Fibroblast of lung (primary cell): ENCODE measurements around the gene FREM1. TPM values are rescaled to one million over a fixed set of nuclear protein-coding genes. Genes with fewer than 3 reads are reported as not detected.

Experiments
- DNase-seq, 2 donors: peaks; one replicate each; pipeline versions ENCODE4 v3.0.0 to v3.0.0-alpha.2; 2010; ENCODE audit warnings: low read depth in 2 of 2
- H2AFZ ChIP-seq: 2 replicates; pipeline ENCODE4 v1.5.1; 2012; ENCODE audit warnings: low read length, control low read depth, inconsistent platforms
- H3K27ac ChIP-seq: 2 replicates; pipeline ENCODE4 v1.5.1; 2011; ENCODE audit warnings: low read length, control low read depth; ENCODE audit not compliant: insufficient read depth
- H3K27me3 ChIP-seq: 2 replicates; pipeline ENCODE4 v1.5.1; 2011; ENCODE audit warnings: mild to moderate bottlenecking, low read length; ENCODE audit not compliant: control insufficient read depth, insufficient read depth
- H3K36me3 ChIP-seq: 2 replicates; pipeline ENCODE4 v1.5.1; 2011; ENCODE audit warnings: low read length; ENCODE audit not compliant: control insufficient read depth, insufficient read depth
- H3K4me1 ChIP-seq: 2 replicates; pipeline ENCODE4 v1.5.1; 2011; ENCODE audit warnings: low read length; ENCODE audit not compliant: control insufficient read depth, insufficient read depth; ENCODE audit errors: extremely low read depth
- H3K4me2 ChIP-seq: 2 replicates; pipeline ENCODE4 v1.5.1; 2011; ENCODE audit warnings: low read length, control low read depth; ENCODE audit not compliant: insufficient read depth; ENCODE audit errors: extremely low read depth
- H3K4me3 ChIP-seq, 4 experiments: fragments of 200-600 bp in 1 of 4; sonication (generic) in 1 of 4; replicated peaks in 1 of 4; 2 replicates each; pipeline ENCODE4 v1.5.1; 2011 to 2016; ENCODE audit warnings: low read length in 4 of 4, low read depth in 3 of 4, mild to moderate bottlenecking in 3 of 4, control low read depth in 2 of 4, inconsistent platforms in 1 of 4, mixed read lengths in 1 of 4; ENCODE audit not compliant: insufficient read depth in 1 of 4; ENCODE audit errors: control extremely low read depth in 1 of 4
- H3K79me2 ChIP-seq: 2 replicates; pipeline ENCODE4 v1.5.1; 2012; ENCODE audit warnings: mild to moderate bottlenecking, low read length, inconsistent platforms; ENCODE audit not compliant: control insufficient read depth, insufficient read depth
- H3K9ac ChIP-seq: 2 replicates; pipeline ENCODE4 v1.5.1; 2011; ENCODE audit warnings: mild to moderate bottlenecking, low read length, control low read depth; ENCODE audit not compliant: insufficient read depth
- H3K9me3 ChIP-seq: 2 replicates; pipeline ENCODE4 v1.5.1; 2012; ENCODE audit warnings: low read depth, low read length; ENCODE audit not compliant: control insufficient read depth, insufficient read depth
- H4K20me1 ChIP-seq: 2 replicates; pipeline ENCODE4 v1.5.1; 2011; ENCODE audit warnings: low read length; ENCODE audit not compliant: control insufficient read depth, insufficient read depth; ENCODE audit errors: extremely low read depth
- EZH2 ChIP-seq: IDR thresholded peaks from 2 replicates; pipeline ENCODE4 v1.5.1; 2012; ENCODE audit warnings: low read length, control low read depth, mild to moderate bottlenecking; ENCODE audit errors: missing control alignments
- polyA plus RNA-seq, 2 donors: library from polyadenylated mRNA; depleted of rRNA in 1 of 2; stranded (reverse) in 1 of 2; unstranded in 1 of 2; fragments of >200 nt; gene quantifications; 2 replicates each; pipeline ENCODE4 v1.2.1, GENCODE V29; 2011 to 2012; ENCODE audit warnings: missing spikeins in 1 of 2
- total RNA-seq: library from RNA; depleted of rRNA; stranded (reverse); fragments of >200 nt; gene quantifications from 2 replicates; pipeline ENCODE4 v1.2.1, GENCODE V29; 2014
- TF ChIP-seq, protein P1 (sequence below), 2 donors: IDR thresholded peaks in 1 of 2; conservative IDR thresholded peaks in 1 of 2; 1 replicate in 1 of 2; 2 replicates in 1 of 2; pipeline ENCODE4 v1.5.1; 2011 to 2012; ENCODE audit warnings: low read length in 2 of 2, control low read depth in 1 of 2, inconsistent platforms in 1 of 2, low read depth in 1 of 2, mild to moderate bottlenecking in 1 of 2

The FREM1 gene
- total and polyA plus RNA-seq, 2 donors (not counting 1 experiment from before 2014, with no cell fraction given), result under 0.01 to 0.01 TPM

- H2AFZ ChIP-seq, result no peak overlapping the region
- H3K4me1 ChIP-seq, result no peaks in the 10 kb centered on the region
- DNase-seq, result no peak
- no peaks in the 10 kb centered on the region for H4K20me1 ChIP-seq
- no peak overlapping the region for H3K4me2 ChIP-seq
- no peaks in the 10 kb centered on the region for H3K36me3 ChIP-seq
- H3K9ac ChIP-seq, result no peak overlapping the region
- TF ChIP-seq, protein P1, sequence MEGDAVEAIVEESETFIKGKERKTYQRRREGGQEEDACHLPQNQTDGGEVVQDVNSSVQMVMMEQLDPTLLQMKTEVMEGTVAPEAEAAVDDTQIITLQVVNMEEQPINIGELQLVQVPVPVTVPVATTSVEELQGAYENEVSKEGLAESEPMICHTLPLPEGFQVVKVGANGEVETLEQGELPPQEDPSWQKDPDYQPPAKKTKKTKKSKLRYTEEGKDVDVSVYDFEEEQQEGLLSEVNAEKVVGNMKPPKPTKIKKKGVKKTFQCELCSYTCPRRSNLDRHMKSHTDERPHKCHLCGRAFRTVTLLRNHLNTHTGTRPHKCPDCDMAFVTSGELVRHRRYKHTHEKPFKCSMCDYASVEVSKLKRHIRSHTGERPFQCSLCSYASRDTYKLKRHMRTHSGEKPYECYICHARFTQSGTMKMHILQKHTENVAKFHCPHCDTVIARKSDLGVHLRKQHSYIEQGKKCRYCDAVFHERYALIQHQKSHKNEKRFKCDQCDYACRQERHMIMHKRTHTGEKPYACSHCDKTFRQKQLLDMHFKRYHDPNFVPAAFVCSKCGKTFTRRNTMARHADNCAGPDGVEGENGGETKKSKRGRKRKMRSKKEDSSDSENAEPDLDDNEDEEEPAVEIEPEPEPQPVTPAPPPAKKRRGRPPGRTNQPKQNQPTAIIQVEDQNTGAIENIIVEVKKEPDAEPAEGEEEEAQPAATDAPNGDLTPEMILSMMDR (conservative IDR thresholded peaks at IDR 0.05 in 1 of 2, IDR thresholded peaks at IDR 0.05 in 1 of 2; ENCODE audit: low read depth in 1 of 2, low read length in 2 of 2), result no peak
- no peak for TF ChIP-seq EZH2
- H3K27me3 ChIP-seq, result no peaks in the 10 kb centered on the region
- H3K79me2 ChIP-seq, result no peaks in the 10 kb centered on the region
- no peak overlapping the region for H3K27ac ChIP-seq
- H3K4me3 ChIP-seq, result no peak overlapping the region
- H3K9me3 ChIP-seq, result no peaks in the 10 kb centered on the region
Observed at GRCh38 chr9:14788846-14789245, 121.4 kb downstream of the FREM1 start.

- Histone ChIP-seq H3K9me3 (no peaks in the 10 kb centered on the region), H3K36me3 (no peaks in the 10 kb centered on the region), H3K4me3 (no peak overlapping the region), H3K9ac (no peak overlapping the region), H3K4me1 (no peaks in the 10 kb centered on the region), H2AFZ (no peak overlapping the region), H3K27me3 (no peaks in the 10 kb centered on the region), H4K20me1 (no peaks in the 10 kb centered on the region), H3K27ac (no peak overlapping the region), H3K79me2 (no peaks in the 10 kb centered on the region), H3K4me2 (no peak overlapping the region)
- TF ChIP-seq, protein P1 (conservative IDR thresholded peaks at IDR 0.05 in 1 of 2, IDR thresholded peaks at IDR 0.05 in 1 of 2; ENCODE audit: low read depth in 1 of 2, low read length in 2 of 2), result no peak
- TF ChIP-seq EZH2, result no peak
- DNase-seq, result no peak
Observed at GRCh38 chr9:14783358-14783757, 126.9 kb downstream of the FREM1 start.

DNA sequence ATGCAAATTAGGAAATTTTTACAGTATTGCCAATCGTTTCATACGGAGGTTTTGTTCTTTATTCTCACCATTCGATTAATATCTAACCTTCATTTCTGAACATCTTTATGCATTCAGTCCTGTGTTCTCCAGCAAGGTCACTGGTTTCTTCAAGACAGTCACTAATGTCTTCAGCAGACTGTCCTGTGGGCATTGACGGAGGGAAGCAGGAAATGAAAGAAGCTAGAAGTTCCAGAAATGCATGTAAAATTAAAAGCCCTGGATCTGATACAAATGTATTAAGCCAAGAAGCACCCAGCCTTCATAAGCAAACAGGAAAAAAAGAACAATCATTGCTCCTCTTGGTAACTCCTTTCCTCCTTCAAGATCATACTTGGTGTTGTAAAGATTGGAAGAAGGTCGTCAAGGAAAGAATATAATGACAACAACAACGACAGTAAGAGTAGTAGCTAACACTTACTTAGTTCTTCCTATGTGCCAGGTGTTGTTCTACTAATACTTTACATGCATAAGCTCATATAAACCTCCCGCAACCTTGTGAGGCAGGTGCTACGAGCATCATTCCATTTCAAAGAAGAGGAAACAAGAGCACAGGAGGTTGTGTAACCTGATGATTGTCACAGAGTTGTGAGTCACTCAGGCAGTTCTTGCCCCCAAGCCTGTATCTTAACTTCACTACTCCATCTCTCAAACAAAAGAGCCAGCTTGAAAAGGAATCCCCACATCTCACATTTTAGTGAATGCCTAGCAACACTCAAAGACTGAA is 127.8 kb downstream of the FREM1 start:
- H3K4me3 ChIP-seq, result no peak overlapping the region
- TF ChIP-seq EZH2, result no peak
- TF ChIP-seq, protein P1 (conservative IDR thresholded peaks at IDR 0.05 in 1 of 2, IDR thresholded peaks at IDR 0.05 in 1 of 2; ENCODE audit: low read depth in 1 of 2, low read length in 2 of 2), result no peak
- H3K36me3 ChIP-seq, result no peaks in the 10 kb centered on the region
- no peaks in the 10 kb centered on the region for H3K27me3 ChIP-seq
- H3K27ac ChIP-seq, result no peak overlapping the region
- no peaks in the 10 kb centered on the region for H3K9me3 ChIP-seq
- no peaks in the 10 kb centered on the region for H4K20me1 ChIP-seq
- no peak overlapping the region for H2AFZ ChIP-seq
- no peaks in the 10 kb centered on the region for H3K79me2 ChIP-seq
- no peak overlapping the region for H3K4me2 ChIP-seq
- H3K4me1 ChIP-seq, result no peaks in the 10 kb centered on the region
- DNase-seq, result no peak
- no peak overlapping the region for H3K9ac ChIP-seq
